GM18502 (cell line): Measurements from ENCODE around the gene CDA.
"Not testable (repeated sequence)": the region's sequence is repeated elsewhere in the genome, so short reads cannot be mapped to it uniquely, and the experiment has no call there.

Experiments
- ATAC-seq: cut with Tn5 transposase; IDR thresholded peaks from one replicate; pipeline ENCODE4 v1.9.1; 2021; ENCODE audit warnings: mild to moderate bottlenecking; ENCODE audit not compliant: unreplicated experiment, poor library complexity

Gene CDA

DNA sequence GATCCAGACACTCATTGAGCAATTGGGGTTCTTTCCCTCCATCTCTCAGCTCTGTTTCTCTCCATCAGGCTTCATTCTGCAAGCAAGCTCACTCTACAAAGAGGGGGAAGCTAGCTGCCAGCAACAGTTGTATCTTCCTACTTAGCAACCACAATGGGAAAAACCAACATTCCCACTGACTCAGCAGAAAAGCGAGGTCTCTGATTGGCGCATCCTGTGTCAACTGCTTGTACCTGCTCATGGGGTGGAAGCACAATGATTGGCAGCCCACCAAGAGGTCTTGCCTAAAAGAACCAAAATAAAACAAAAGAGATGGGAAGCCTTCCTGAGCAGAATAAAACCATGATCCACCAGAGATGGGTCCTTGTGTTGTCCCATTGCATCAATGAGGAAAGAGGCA lies 4.0 kb upstream of the CDA start:
- ATAC-seq: no peak

DNA sequence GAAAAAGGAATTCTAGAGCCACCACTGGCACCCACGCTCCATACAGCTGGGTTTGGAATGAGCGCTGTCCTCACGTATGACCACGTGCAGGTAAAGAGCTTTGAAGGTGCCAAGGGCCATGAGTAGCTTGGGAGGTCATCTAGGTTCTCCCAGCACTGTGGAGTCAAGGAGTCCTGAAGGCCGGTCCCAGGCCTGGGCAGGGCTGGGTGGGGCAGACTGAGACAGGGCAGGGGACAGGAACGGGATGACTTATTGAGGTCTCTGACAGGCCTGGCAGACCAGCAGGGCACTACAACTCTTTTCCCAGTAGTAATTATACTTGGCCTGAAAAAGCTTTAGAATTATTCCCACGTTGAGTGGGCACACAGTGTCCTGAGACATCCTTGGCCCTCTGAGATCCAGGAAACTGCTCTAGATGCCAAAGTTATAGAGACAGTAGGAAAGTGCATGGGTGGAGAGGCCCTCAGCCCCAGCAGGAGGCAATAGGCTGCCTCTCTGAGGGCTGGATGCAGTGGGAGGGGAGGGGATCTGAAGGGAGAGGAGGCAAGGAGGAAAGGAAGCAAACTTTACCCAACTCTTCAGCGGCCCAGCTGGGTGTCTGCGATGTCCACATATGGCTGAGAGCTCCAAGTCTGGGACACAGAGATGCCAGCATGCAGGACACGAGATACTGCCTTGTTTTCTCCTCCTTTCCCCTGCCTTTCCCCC lies 1.8 kb upstream of the CDA start:
- no peak for ATAC-seq

GRCh38 chr1:20587661-20588053 lies 1.2 kb upstream of the CDA start:
- no peak for ATAC-seq

DNA sequence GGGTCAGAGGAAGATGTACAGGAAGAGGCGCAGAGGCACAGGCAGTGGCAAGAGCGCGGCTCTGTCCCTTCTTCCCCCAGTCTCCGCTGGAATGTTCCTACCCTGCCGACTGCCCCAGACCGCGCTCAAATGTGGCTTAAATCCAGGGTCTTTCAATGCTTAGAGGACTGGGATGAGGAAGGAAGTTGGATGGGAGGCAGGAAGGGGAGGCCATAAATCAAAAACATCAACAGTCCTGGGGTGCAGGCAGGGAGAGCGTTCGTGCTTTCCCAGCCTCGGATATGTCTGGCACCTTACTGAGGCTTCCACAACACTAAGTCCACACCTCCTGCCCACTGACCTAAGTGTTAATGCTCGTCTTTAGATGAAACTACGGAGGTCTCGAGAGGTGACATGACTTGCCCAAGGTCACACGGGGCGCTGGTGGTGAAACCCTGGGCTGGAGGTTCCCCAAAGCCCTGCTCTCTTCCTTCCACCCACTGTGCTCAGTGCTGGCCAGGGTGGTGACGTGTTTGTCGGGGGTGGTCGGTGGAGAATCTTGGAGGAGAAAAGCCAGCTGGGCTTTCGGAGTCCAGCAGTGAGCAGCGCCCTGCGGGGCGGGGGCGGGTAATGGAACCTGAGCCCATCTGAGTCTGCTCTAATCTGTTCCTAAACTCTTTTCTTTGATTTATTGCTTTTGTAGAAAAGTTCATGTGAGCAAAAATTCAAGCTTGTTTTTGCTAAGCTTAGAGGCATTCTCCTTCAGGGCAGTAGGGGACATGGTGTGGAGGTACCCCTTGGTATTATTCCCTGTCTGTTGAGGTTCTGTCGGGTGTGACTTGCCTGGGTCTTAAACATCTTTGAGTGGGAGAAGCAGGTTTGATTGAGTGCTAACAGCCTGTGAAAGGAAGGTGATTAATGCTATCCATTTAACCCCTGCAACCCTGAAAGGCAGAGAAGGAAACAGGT lies 708 bp downstream of the CDA start:
- ATAC-seq: no peak

GRCh38 chr1:20590306-20590777 lies 1.4 kb downstream of the CDA start:
- ATAC-seq: no peak

GRCh38 chr1:20593756-20594155 lies 4.9 kb downstream of the CDA start:
- ATAC-seq: no peak

- no peak for ATAC-seq
Observed at GRCh38 chr1:20594746-20595145, 5.8 kb downstream of the CDA start.

DNA sequence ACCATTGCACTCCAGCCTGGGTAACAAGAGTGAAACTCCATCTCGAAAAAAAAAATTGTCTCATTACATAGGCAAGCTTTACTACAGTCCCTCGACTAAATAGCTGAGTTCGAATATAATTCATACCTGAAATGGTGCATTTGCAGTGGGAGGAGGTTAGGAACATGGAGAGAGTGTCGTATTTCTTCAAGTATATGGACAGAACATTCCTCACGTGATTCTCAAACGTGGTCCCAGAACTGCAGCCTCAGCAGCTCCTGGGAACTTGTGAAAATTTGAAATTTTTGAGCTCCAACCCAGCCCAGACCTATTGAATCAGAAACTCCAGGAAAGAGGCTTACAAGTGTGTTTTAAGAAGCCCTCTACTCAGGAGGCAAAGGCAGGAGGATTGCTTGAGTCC lies 7.2 kb downstream of the CDA start:
- ATAC-seq: no peak

DNA sequence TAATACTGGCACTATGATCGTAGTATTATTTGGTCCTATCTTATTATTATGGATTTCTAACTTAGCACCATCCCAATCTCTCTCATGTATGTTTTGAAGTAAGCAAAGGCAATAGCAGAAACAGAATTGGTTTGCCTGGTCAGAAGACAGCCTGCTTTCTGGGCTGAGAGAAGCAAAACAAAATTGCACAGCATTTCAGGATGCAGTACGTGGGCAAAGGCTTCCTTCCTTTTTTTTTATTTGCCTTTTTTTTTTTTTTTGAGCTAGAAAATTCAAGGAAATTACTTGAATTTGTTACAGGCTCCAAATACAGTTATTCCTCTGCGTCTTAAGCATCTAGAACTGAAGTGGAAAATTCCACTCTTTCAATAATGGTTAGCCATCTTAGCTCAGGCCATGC lies 8.8 kb downstream of the CDA start:
- ATAC-seq: no peak

GRCh38 chr1:20600156-20600555 lies 11.3 kb downstream of the CDA start:
- ATAC-seq: no peak

GRCh38 chr1:20601129-20601825 lies 12.4 kb downstream of the CDA start:
- ATAC-seq: no peak

GRCh38 chr1:20602851-20603450 lies 14.1 kb downstream of the CDA start:
- ATAC-seq: no peak

DNA sequence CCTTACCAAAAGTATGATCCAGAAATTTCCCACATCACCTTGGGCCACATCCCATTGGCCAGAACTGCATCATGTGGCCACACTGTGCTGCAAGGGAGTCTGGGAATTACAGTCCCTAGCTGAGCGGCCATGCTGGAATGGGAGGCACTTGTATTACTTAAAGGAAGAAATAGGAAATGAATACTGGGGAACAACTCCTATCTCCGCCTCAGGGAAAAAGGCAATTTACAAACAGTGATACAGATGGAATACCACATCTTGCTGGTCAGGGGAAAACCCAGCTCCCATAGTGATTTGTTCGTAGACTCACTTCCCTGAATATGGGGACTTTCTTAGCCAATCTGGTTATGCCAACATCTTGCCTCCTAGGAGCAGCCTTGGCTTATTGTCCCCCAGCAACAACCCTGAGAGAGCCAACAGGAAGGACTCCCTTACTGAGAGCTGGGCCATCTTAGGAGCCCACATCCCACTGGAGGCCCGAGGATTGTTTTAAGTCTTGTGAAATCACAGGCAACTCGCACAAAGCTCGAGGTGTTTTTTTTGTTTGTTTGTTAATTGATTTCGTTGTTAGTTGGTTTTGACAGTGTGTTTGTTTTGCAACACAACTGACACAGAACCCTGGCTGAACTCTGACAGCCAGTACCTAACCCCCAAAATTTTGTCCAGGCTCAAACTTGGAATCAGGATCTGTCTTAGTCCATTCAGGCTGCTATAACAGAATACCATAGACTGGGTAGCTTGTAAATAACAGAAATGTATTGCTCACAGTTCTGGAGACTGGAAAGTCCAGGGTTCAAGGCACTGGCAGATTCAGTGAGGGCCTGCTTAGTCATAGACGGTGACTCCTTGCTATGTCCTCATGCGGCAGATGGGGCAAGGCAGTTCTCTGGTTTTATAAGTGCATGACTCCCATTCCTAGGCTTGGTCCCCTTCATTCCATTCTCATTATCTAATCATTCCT lies 14.9 kb downstream of the CDA start:
- ATAC-seq: no peak

DNA sequence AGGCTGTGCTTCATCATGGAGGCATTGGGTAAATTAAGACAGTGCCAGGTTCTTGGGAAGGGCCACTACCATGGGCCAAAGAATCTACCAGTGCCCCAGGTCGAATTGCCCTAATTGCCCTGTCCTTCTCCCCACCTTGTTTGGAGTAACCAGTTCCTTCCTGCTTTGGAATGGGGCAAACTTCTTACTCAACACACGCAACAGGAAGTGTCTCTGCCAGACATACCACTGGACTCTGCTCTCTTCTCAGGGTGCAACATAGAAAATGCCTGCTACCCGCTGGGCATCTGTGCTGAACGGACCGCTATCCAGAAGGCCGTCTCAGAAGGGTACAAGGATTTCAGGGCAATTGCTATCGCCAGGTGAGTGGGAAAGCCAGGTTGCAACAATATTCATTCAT lies 15.8 kb downstream of the CDA start:
- no peak for ATAC-seq

- ATAC-seq: not testable (repeated sequence)
Observed at GRCh38 chr1:20606801-20607570, 18.1 kb downstream of the CDA start.

- ATAC-seq: no peak
Observed at GRCh38 chr1:20609541-20609940, 20.6 kb downstream of the CDA start.

DNA sequence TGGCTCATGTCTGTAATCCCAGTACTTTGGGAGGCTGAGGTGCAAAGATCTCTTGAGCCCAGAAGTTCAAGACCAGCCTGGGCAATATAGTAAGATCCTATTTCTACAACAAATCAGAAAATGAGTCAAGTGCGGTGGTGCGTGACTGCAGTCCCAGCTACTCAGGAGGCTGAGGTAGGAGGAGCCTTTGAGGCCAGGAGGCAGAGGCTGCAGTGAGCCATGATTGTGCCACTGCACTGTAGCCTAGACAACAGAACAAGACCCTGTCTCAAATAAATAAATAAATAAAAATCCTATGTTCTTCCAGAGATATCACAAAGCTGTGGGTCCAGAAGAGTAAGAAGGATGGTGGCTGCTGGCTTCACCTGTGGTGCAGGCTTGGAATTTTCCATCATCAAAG lies 22.1 kb downstream of the CDA start:
- ATAC-seq: no peak

GRCh38 chr1:20611652-20612051 lies 22.8 kb downstream of the CDA start:
- no peak for ATAC-seq
